Measurements from ENCODE around the gene ZNF275. TPM values are rescaled to one million over a fixed set of nuclear protein-coding genes. Genes with fewer than 3 reads are reported as not detected.
A peak's percentile ranks its signal among the peaks of the same experiment; 100 is the strongest.
"Not testable (repeated sequence)": the region's sequence is repeated elsewhere in the genome, so short reads cannot be mapped to it uniquely, and the experiment has no call there.

Gene ZNF275
- total RNA-seq, 1 donor from 2014 or later: 11.4 TPM

DNA sequence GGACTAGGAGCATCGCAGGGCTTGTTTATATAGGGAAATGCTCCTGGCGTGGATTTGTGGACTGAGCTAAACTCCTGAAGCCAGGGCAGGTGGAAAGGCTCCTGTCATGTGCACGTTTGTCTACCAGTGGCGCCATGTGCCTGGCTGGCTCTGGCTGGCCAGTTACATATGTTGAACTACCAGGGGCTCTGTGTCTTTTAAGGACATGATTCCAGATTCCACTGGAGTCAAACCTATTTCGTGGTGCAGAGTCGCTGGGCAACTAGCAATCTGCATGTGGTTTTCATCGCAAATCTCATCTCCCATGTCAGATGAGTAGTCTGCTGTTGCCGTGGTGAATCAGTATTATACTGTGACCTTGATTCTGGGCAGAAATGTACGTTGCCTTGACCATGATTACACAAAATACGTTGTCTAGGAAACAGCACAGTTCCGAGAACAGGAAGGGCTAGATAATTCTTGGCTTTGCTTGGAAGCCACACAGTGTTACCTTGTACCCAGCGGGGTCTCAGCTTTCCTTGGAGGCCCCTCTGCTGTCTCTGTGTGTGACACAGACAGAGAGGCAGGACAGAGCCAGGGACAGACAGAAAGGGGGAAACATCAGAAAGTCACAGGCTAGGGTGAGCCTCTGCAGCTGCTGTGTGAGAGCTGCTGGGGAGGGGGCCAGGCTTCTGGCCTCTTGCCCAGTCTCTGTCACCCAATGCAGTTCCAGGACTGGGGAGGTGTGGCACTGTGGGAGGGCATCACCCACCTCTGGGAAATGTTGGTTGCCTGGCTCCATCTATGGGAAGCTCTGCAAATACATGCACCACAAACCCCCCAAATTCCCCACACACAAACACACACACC, 48.0 kb downstream of the ZNF275 start:
- ATAC-seq: peak; percentile 71
- intact Hi-C loops (cut with DNase I): no loop called here
- DNase-seq (ENCODE audit: low spot score): no peak

DNA sequence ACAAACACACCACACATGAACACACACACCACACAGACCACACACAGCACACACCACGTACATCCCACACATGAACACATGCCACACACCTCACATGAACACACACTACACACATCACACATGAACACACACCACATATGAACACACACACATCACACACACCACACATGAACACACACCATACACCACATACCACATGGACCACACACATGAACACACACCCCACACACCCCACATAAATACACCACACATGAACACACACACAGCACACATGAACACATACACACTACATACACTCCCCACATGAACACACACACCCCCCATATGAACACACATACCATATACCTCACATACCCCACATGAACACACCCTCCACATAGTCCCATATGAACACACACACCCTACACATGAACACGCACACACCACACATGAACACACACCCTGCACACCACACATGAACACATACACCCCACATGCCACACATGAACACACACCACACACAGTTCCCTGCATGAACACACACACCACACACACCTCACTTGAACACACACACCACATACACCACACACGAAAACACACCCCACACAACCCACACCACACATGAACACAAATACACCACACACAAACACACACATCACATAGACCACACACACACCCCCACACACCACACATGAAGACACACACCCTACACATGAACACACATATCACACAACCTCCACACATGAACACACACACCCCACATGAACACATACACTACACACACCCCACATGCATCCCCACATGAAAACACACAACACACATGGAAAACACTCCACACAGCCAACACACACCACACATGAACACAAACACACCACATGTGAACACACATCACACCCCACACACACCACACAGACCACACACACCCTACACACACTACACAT, 48.9 kb downstream of the ZNF275 start:
- intact Hi-C loops (cut with DNase I): no loop called here
- no peak for ATAC-seq
- no peak for DNase-seq (ENCODE audit: low spot score)

DNA sequence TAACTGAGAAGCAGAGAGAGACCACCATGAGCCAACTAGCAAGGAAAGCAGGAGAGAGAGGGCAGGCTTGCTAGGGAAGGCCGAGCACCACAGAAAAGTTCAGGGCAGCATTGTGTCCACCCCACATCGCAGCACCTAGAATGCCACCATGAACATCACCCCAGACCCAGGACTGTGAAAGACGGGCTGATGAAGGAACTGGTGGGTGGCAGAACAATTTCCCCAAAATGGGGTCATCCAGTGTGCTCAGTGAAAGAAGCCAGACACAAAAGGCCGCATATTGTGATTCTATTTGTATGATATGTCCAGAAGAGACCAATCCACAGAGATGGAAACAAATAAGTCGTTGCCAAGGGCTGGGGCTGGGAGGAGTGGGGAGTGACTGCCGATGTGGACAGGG, 50.4 kb downstream of the ZNF275 start:
- ATAC-seq: no peak
- DNase-seq (ENCODE audit: low spot score): no peak
- intact Hi-C loops (cut with DNase I): no loop called here

DNA sequence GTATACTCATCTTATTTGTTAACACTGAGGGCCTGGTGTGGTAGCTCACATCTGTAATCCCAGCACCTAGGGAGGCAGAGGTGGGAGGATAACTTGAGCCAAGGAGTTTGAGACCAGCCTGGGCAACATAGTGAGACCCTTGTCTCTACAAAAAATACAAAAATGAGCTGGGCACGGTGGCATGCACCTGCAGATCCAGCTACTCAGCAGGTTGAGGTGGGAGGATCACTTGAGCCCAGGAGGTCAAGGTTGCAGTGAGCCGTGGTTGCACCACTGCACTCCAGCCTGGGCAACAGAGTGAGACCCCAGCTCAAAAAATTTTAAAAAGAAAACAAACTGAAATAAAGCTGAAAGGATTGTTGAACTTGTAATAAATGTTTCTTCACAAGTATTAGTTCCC, 51.0 kb downstream of the ZNF275 start:
- intact Hi-C loops (cut with DNase I); ATAC-seq: not testable (repeated sequence)

DNA sequence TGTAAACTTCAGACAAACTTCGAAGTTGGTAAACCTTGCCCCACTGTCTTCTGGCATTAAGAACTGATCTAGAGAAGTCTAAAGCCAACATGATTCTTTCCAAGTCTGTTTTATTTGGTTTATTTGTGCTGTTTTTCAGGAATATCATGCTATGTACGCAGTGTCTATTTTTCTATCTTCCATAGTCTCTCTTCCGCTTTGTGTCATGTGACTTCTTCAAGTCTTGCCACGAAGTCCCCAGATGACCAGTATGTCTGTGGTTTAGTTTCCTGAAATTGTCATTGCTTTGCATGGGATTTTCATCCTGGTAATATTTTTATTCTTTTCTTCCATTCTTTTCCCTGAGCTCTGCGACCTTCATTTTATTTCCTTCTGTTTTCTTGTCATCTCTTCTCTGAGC, 52.1 kb downstream of the ZNF275 start:
- DNase-seq (ENCODE audit: low spot score) (no peak), ATAC-seq (no peak)
- intact Hi-C loops (cut with DNase I): no loop called here

More for the DNA sequence above, 51.0 kb downstream of the ZNF275 start:
- not testable (repeated sequence) for DNase-seq (ENCODE audit: low spot score)

DNA sequence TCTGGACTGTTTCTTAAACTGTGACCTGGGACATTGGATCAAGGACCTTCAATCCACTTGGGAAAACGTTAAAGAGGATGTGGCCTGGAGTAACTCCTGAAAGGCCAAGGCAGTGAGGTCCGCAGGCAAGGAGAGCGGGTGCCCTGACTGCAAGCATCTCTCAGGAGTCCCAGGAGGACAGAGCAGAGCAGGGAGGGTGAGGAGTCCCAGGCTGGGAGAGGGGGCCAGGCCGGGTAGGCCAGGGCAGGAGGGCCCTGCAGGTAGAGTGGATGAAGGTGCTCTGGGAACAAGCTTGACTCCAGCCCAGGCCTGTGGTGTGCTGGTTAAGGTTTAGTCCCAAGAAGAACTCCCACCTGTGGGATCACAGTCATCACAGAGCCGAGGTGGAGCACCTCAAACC, 53.4 kb downstream of the ZNF275 start:
- ATAC-seq: no peak
- no peak for DNase-seq (ENCODE audit: low spot score)
- intact Hi-C loops (cut with DNase I): no loop called here

DNA sequence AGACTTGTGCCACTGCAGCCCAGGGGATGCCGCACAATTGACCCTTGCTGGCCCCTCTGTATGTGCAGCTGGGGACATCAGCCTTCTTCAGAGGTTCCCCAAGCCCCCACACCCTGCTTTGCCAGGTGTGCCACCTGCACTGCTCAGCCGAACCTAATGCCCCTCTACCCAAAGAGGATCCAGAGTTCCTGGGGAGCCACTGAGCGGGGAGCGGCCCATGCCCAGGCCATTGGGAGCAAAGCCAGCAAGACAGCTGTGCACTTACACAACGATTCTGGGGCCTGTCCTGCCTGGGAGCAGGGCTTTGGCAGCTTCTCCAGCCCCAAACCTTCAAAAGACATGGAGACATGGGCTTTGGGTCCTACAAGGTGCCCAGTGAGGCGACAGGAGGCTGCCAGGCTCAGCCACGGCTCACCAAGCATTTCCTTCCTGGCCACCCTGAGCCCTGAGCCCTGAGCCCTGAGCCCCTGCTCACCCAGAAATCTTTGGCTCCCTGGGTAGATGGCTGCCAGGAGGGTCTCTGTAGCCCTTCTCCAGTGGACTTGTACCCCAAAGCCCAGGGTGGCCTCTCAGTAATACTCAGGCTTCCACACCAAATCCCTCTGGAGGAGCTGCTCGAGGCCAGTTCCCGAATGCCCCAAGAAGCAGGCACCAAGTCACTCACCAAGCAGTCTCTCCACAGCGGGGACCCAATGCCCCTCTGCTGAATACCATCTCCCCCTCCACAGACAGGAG, 54.2 kb downstream of the ZNF275 start:
- intact Hi-C loops (cut with DNase I): no loop called here
- no peak for ATAC-seq
- DNase-seq (ENCODE audit: low spot score): no peak

DNA sequence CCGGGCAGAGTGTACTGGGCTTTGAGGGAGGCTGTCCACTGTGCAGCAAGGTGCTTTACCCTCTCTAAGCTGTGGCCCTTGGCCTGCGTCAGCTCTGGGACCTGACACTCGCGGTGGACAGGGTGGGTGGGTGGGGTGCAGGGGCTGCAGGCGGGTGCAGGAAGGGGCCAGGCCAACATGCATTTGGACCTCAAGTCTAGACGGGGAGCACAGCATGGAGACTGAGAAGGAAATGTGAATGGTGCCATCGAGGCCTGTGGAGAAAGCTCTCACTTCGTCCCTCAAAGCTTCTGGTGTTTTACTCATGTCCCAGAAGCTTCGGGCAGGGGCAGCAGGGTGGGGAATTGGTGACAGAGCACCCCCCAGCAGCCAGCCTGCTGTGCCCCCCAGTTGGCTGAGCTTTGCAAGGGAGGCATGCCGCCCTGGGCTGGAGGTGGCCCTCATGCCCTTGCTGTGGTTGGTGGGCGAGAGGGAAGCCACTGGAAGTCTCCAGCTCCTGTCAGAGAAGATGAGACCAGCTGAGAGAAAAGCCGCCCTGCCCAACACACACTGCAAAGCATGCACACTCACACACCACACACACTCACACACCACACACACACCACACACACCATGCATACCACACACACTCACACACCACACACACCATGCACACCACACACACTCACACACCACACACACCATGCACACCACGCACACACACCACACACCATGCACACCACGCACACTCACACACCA, 54.9 kb downstream of the ZNF275 start:
- no peak for ATAC-seq
- DNase-seq (ENCODE audit: low spot score): no peak
- intact Hi-C loops (cut with DNase I): no loop called here

DNA sequence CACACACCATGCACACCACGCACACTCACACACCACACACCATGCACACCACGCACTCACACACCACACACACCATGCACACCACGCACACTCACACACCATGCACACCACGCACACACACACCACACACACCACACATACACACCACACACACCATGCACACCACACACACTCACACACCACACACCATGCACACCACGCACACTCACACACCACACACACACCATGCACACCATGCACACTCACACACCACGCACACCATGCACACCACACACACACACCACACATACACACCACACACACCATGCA, 55.5 kb downstream of the ZNF275 start:
- ATAC-seq; intact Hi-C loops (cut with DNase I); DNase-seq (ENCODE audit: low spot score): not testable (repeated sequence)

DNA sequence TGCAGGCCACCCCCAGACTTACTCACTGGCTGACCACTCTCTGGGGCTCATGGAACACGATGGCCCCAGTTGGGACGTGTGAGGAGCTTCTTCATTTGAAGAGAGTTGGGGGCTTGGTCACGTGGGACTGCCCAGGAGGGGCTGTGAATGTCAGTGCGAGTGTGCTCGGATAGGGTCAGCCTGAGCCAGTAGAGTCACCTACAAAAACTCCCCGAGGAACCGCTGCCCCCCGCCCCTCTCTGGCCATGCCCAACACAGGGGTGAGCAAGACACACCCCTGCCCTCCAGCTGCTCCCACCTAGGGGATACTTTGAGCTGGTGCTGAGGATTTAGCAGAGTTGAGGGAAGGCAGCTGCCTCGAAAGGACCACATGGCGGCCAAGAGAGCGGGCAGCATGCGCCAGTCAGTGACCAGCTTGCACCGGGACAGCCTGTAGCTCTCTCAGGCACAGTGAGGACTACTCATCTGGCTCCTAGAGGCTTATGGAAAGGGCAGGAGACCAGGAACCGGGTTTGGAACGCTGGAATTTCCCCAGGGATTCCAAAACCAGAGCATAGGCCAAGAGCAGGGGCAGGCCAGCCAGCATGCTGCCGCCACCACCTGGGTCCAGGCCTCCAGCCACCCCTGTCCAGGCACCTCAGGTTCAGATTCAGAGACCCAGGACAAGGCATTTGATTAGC, 58.8 kb downstream of the ZNF275 start:
- no peak for DNase-seq (ENCODE audit: low spot score)
- ATAC-seq: no peak

DNA sequence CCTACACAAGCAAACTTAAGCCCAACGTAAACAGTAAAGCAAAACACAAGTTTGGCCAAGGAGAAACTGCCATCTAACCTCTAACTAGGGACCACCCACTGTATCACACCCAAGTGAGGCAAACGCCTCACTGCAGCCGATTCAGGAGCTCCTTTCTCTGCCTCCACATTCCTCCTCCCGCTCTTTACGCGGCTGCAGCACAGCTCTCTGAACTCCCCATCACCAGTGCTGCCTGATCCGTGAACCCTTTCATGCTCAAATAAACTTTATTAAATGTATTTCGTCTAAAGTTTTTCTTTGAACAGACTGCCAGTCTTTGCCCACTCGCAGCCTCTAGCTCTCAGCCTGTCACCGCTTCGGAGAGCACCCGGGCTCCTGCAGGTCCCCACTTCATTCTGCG, 60.7 kb downstream of the ZNF275 start:
- no peak for ATAC-seq
- DNase-seq (ENCODE audit: low spot score): no peak
- intact Hi-C loops (cut with DNase I): no loop called here

More for the DNA sequence above, 58.8 kb downstream of the ZNF275 start:
- intact Hi-C loops (cut with DNase I): no loop called here

DNA sequence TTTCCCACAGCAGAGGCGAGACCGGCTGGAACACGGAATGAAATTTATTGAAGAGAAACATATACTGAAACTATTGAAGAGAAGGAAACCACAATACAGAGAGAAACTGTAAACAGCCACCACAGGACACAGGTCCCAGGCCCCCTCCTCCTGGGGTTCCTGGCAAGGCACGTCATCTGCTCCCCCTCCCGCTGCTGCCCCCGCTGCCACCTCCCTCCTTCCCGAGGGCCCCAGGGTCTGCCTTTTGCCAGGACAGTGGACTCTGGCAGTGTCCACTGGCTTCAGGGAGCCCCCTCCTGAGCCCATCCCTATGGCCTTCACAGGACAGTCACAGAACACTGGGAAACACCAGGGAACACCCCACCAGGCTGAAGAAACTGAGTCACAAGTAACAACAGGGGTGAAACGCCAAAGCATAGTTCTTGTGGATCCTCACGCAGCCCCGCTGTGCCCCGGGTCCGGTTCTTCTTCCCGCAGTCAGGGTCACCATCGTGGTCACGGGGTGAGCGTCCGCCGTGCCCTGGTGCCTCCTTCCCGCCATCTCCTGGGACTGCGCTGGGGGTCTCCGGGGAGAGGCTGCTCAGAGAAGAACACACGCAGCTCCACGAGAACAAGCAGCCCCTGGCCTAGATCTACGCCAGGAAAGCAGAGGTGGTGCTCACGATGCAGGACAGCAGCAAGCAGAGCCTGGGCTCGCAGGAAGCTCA, 61.8 kb downstream of the ZNF275 start:
- no peak for ATAC-seq
- no peak for DNase-seq (ENCODE audit: low spot score)
- intact Hi-C loops (cut with DNase I): no loop called here

DNA sequence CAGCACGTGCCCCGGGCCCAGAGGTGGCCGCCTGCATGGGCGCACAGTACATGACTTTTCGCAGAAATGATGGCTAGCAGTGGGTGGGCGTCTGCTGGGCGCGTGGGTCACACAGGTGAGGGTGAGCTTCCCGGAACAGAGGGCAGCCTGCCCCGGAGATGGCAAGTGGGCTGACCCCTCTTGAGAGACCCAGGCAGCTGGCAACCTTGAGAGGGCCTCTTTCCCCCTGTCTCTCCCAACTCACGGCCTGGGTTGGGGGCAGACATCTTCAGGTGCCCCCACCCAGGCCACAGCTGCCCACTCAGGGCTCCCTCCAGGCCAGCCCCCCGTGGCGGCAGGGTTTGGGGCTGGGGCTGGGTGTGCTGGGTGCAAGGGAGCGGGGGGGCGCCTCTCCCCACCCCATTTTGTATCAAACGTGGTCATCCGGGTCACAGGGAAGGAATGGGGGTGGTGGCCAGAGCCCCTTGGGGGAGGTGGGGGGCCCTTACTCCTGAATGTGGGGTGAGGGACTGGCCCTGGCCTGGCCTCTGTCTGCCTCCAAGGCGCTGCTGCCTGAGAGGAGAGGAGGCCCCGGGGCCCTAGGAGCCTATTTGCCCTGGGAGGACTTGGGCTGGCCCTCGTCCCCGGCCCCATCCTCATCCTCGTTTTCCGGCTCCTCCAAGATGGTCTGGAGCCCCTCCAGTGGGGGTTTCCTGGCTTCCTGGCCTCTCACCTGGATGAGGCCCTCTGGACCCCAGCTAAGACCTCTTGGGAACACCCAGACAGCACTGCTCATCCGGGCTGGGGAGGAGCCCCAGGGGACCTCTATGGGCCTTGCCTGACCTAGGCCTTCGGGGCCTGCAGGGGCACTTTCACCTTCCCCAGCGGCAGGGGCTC, 62.6 kb downstream of the ZNF275 start:
- intact Hi-C loops (cut with DNase I): no loop called here
- DNase-seq (ENCODE audit: low spot score) (no peak), ATAC-seq (no peak)

DNA sequence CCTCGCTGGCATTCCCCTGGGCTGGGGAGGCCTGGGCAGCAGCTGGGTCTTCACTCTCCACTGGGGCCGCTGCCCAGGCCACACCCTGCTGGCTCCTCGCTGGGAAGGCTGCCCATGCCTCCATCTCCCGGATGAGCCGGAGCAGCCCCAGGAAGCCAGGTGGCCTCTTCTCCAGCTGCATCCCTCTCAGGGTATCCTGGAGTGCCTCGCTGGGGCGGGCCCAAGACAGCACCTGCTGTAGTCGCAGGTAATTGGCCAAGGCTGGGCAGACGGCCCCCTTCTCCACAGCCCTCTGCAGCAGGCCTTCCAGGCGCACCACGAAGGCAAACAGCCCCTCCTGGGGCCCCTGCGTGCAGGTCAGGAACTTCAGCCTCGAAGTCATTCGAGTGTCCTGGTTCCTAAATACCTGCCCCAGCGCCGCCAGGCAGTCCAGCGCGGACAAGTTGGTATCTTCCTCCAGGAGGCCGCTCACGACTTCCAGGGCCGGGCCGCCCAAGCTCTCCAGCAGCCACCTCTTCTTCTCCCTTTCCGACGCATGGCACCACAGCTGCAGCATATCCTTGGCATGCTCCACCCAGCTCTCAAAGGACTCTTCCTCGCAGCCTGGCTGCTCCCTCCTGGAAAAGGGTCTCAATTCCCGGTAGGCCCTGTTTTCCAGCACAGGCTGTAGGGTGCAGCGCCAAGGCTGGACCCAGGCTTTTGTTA, 63.5 kb downstream of the ZNF275 start:
- DNase-seq (ENCODE audit: low spot score) (no peak), ATAC-seq (no peak)
- intact Hi-C loops (cut with DNase I): no loop called here

DNA sequence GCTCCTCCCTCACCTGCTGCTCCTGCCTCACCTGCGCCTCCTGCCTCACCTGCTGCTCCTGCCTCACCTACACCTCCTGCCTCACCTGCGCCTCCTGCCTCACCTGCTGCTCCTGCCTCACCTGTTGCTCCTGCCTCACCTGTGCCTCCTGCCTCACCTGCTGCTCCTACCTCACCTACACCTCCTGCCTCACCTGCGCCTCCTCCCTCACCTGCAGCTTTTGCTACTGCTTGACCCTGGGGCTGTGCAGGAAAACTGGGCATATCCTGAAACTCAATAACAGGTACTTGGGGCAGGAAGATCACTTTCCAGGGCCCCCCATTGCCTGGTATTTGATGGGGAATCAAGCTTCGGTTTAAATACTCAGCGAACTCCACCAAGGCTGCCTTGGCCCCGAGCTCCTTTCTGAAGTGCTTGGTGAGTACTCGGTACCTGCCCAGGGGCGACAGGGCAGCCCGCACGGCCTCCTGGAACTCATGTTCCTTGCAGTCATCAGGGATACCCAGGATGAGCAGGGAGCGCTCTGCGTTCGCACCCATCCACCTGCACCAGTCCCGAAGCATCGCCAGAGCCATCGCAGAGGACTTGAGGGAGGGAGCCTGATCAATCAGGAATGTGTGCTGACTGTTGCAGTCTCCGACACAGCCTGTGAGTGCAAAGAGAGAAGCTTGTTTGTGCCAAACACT, 64.5 kb downstream of the ZNF275 start:
- DNase-seq (ENCODE audit: low spot score) (no peak), ATAC-seq (no peak)
- intact Hi-C loops (cut with DNase I): no loop called here

Data from sciatic nerve (tissue), 2 donors.